NCI-H2196 treated with DMSO at 0.1 percent for 48 hours (cell line): ENCODE measurements around the gene PRDM16.

ENCODE experiments used
- DNase-seq: peaks from one replicate; lab custom pipeline; 2025; ENCODE audit not compliant: unreplicated experiment; lab: John Stamatoyannopoulos, UW

Gene PRDM16

DNA sequence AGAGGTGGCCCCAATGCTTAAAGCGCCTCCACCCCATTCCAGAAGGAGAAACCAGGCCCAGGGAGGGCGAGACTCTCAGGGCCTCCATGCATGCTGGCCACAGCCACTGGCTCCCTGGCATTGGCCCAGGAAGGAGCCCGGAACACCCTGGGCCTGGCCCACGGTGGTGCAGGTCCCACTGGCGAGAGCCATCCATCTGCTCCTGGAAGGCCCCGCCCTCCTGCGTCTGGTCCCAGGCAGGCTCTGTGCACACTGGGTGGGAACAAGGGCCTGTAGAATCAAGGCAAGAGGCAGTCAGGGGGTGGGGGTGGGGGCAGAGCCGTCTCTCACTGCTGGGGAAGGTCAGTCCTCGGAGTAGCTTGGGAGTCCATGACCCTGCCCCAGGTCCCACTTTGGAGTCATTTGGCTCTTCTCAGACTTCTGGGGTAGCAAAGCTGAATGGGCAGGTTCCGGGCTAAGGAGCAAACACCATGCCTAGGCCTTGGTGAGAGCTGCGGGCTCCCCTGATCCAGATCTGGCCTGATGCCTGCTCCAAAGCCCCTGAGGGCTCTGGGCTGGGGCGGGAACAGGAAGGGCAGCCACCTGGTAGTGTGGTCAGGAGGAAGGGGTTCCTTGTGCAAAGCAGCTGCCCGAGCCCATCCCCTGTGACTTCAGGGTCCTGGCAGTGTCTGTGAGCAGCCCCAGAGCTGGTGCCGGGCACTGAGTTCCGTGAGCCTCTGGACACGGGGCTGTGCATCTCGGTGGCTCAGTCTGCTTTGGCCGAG is 278.4 kb downstream of the PRDM16 start:
- no peak for DNase-seq

DNA sequence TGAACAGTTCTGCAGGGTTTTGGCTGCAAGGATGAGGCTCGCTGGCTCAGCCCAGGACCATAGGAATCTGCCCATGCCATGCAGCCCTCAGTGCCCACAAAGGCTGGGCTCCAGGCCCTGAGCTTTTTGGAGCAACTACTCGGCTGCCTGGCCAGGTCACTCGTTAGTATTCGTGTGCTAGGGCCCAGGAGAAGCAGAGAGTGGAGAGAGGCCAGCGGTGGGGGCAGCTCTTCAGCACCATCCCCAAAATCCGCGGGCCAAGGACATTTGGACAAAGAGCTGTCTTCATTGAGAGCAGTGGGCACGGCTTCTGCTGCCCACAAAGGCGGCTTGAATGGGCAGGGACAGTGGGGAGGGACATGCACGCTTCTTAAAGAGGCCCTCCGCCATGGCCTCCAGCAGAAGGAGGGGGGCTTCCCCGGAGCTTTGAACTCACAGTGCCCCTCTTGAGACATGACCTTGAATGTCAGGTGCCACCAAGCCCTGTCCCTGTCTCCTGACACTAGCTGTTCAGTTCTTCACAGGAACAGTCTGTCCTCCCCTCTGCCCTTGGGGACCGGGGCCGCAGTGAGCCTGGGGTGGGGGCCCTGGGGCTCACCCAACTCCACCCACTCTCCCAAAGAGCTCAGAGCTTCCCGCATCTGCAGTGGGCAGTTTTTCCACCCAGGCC is 279.3 kb downstream of the PRDM16 start:
- DNase-seq, result no peak

DNA sequence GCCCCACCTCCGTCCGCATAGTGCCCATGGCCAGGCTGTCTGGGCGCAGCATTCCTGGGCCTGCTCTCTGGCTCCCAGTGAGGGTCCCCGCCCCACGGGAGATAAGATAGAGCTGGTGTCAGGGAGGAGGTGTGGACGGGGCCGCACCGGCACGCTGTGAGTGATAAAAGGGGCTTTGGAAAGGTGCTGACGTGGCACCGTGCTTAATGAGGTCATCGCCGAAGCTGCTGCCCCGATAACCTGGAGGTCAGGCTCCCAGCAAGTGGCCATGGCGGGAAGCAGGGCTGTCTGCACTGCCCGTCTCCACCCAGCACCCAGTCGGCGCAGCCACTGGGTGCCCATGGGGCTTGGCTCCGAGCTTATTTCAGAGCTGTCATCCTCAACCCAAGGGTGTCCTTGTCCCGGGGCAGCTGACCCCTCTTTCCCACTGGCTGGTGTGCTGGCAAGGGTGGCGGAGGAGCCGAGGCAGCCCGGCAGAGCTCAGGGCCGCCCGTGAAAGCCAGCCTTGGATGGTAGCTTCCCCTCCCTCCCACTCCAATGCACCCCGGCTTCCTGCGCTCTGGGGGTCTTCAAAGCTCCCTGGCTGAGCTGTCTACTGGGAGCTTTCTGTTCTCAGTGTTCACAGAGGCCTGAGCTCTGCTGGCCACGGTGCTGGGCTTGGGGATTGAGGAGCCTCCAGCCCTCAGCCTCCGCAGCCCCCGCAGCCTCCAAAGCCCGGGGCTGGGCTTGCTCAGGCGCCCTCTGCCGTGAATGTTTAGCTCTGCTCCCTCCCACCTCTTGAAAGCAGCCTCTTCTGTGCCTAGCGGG is 280.4 kb downstream of the PRDM16 start:
- DNase-seq, result no peak

DNA sequence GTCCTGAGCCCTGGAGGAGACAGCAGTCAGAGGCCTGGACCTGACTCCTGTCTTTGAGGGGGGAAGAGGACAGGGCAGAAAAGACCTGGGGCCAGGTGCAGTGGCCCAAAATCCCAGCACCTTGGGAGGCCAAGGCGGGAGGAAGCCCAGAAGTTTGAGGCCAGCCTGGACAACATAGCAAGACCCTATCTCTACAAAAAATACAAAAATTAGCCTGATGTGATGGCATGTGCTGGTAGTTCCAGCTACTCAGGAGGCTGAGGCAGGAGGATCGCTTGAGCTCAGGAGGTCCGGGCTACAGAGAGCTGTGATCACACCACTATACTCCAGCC is 280.9 kb downstream of the PRDM16 start:
- no peak for DNase-seq

DNA sequence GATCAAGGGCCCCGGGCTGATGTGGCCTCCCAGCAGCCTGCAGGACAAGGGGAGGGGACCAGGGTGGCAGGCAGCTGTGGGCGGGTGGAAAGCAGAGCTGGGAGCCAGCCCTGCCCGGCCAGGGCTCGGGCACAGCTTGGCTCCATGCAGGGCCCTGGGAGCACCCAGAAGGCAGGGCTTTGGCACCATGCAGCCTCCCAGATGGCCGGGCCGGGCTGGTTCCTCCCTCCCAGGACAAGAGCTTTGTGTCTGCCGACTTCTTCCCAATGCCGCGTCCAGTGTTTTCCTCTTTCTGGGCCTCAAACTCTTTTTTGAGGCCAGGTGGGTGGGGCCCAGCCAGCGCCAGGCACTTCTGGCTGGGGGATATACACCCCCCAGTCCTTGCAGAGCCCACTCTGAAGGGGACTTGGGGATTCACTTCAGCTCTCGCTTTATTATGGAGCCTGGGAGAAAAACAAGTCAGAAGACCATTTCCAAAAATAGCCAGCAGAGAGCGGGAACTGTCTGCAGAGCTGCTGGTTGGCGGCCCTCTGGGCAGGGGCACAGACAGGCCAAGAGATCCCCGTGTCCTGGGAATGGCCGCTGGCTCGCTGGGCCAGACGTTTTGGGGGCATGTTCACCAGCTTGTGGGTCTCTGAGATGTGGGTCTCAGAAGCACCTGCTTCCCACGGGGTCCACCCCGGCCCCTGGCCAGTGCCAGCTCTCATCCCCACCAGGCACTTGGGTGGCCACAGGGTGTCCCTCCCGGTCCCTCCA is 281.7 kb downstream of the PRDM16 start:
- DNase-seq, result no peak

DNA sequence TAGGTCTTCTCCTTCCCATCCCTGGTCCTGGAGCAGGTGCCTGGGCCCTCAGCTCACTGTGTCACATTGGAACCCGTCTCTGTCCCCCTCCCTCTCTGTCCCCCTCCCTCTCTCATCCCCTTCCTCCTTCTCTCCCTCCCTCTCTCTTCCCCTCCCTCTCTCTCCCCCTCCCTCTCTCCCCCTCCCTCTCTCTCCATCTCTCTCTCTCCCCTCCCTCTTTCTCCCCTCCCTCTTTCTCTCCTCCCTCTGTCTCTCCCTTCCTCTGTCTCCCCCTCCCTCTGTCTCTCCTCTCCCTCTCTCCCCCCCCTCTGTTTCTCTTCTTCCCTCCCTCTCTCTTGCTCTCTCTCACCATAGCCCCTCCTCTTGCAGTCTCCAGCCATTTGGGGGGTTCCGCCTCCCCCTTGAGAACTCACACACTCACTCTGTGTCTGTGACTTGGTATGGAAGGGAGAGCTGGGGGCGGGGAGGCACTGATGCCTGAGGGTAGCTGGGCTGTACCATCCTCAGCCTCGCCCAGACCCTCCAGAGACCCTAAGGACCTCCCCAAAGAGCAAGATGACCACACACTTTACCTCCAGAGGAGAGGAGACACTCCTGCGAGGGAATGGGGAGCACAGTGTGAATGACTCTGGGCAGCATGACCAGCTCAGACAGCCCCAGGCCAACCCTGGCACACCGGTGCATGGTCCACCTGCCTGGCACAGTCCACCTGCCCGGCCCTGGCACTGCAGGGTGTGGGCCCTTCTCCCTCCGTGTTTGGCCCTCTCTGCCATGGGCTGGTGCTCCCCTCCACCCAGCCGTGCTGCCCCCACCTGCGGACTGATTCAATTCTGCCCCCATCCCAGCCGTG is 282.7 kb downstream of the PRDM16 start:
- DNase-seq, result no peak

DNA sequence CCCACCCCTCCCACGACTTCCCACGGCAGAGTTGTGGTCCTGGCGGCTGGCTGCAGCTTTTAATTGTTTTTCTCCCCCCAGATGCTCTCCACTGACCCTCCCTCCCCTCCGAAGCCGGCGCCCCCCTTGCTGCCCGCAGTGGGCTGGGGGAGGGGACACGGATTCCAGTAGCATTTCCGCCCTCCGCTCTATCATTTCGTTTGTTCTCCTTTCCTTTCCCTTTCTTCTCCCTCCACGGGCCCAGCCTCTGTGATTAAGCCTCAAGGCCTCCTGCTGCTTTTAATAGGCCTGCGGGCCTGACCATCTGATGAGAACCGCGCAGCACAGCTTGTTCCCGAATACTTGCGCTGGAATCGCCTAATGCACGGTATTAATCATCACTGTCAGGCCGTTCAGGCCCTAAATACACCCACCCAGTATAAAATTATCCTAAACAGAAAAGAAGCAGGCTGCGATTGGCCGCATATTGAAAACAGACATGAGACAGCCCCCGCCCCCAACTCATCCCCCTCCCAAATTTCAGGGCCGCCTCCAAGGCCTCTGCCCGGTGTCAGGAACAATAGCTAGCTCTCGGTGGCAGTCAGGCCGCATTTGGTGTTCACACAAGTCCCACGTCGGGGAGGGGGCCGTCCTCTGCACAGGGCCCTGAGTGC is 283.4 kb downstream of the PRDM16 start:
- no peak for DNase-seq

DNA sequence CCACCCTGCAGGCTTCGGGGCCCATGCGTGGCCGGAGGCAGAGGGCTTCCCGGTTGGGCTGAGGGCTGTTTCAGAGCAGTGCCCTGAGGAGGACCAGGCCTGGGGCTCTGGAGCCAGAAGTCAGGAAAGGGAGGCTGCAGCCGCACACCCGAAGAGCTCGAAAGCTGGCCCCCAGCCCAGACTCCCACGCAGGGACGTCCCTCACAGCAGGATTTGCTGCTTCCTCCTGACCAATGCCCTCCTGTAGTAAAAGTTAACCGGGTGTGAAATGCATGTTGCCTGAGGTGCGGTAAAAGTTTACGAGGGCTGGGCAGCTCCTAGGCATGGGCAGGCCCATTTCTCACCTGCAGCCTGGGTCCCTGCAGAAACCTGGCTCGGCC is 283.9 kb downstream of the PRDM16 start:
- DNase-seq, result no peak

DNA sequence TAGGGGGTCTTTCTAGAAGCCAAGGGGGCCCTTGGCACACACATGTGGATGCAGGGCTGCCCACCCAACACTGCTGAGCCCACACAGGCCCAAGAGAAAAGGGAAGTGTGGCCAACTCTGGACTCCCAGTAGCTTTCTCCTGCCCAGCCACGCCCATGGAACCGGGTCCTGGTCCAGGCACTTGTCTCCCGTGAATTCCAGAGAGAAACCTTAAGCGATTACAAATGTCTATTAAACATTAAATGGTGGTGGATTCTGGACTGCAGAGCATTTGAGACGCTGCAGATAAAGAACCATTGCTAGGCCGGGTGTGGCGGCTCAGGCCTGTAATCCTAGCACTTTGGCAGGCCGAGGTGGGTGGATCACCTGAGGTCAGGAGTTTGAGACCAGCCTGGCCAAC is 284.9 kb downstream of the PRDM16 start:
- no peak for DNase-seq

DNA sequence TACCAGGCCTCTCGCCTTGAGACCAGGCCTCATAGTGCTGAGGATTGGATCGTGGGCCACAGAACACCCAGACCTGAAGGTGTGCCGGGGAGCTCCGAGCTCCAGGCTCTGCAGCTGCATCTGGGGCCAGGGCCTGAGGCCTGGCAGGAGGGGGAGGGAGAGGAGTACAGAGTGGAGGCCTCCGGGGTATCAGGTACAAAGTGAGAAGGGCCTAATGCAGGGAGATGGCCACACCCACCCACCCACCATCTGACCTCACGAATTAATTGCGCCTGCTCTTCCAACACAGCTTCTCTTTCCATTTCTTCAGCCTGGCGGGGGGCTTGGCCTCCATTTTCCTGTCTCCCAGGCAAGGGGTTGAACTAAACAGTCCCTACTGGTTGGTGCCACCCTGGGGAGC is 286.1 kb downstream of the PRDM16 start:
- no peak for DNase-seq

DNA sequence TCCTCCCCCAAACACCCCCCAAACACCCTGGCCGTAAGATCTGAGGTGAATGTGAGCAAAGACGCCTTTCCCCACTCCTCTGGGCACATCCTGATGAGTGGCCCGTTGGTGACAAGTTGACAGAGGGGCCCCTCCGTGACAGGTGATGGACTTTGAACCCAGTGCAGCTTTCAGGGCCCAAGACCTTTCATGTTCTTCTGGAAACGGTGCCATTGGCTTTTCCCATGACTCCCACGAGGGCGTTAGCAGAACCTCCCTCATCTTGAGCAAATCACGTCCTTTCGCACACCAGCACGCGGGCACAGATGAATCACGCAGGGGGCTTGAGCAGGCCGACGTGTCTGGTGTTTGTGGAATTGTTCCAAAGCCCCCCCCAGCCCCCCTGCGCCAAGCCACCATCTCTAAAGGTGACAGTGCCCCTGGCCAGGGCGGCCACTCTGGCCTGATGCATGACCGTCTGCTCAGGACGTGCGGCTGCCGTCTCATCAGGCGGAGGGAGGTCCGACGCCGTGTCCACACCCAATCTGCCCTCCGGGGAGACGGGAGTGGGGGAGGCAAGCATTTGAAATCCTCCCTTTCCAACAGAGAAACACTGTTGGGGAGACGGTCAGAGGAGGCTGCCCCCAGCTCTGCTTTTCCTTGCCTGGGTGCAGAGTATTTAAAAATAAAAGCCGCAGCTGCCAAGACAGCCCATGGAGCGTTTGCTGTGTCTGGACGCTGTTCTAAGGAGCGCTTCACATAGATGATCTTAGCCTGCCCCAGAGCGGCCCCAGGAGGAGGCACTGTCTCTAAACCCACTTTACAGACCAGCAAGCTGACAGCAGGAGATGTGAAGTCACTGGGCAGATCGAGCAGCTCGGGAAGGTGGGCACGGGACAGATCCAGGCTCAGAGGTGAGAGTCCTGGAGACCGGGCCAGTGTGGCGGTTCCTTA is 287.2 kb downstream of the PRDM16 start:
- no peak for DNase-seq

DNA sequence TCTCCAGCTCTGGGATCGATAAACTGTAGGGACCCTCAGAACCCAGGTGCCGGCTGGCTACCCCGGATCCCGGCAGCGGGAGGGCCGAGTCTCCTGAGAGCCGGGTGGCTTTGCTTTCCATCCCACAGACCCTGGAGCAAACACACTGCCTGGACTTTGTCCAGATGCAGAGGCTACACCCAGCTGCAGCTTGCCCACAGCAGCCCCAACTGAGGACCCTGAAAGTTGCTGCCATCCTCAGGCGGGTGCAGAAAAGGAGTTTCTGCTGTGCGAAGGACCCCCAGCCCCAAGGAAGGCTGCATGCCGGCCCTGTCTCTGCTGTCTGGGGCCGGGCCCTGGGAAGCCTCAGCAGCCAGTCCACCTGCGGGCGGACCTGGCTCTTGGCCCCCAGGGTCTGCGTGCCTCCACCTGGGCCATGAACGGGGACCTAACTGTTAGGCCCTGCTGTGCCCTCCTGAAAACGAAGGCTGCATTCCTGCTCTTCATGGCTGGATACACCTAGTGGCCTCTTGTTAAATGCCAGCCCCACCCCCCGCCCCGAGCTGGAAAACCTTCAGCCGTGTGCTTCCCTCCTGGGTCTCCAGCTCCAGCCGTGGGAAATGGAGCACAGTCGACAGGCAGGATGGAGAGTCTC is 287.9 kb downstream of the PRDM16 start:
- DNase-seq, result no peak

DNA sequence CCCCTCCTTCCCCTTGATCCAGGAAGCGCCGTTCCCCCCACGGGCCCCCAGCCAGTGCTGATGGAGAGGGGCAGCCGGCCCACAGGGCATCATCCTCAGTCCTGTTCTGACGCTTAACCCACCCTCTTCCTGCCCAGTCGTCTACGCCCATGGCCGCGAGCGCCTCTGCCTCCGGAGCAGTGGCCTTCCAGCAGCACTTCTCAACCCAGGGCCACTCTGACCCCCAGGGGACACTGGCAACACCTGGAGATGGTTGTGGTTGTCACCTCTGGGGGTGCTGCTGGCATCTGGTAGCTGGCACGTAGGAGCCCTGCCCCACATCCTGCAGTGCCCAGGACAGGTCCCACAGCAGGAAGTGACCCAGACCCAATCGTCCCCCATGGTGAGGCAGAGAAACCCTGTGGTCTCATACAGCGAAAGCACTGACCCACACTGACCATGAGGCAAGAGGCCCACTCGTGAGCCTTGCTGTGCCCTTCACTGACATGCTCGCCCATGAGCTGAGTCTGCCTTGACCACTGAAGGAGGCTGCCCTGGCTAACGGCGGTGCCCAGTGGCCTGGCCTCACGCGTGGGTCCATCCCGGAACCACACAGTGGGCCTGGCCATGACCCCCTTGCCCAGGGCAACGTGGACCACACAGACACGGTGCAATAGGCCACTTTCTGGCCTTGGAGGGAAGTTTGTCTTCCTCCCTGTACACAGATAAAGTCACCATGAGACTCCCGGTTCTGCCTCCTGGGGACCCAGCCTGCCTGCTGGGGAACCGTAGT is 288.7 kb downstream of the PRDM16 start:
- no peak for DNase-seq

DNA sequence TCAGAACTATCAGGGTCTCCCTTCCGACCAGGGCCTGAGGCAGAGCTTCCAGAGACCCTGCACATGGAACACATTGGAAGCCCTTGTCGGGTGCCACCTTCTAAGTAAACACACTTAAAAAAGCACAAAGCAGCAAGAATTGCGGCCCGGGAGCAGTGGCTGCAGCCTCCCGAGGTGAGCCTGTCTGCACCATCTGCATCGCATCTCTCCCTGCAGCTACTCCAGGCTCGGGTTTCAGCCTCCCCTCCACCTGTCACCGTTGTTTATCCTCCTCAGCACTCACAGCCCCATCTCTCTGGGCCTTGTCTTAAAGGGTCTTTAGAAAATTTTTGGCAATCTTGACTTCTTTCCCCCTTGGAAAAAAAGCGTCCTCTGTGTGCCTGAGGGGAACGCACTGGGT is 290.3 kb downstream of the PRDM16 start:
- DNase-seq, result no peak

DNA sequence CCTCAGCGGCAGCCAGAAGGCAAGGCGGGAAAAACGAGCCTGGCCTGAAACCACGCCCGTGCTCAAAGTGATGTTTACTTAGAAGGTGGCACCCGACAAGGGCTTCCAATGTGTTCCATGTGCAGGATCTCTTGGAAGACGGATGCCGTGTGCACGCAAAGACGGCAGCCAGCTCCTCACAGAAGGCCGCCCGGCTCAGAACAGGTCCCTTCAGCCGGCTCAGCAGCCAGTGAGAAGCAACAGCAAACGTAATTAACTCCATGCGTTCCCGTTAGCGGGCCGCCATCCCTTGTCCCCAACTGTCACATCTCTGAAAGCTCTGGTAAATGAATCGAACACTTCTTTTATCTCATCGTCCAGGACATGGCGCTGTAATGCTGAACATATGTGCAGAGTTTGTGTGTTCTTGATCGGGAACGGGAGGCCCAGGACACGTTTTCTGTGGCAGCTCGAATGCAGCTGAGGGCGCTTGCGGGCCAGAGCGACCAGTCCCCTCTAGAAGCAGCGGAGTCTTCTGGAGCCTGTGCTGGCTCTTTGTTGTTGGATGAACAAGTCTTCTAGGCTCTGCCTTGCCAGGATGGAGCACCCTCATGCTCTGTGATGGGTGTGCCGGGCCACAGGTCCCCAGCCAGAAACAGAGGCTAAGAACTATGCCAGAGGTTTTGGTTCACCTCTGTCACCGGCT is 290.9 kb downstream of the PRDM16 start:
- no peak for DNase-seq

DNA sequence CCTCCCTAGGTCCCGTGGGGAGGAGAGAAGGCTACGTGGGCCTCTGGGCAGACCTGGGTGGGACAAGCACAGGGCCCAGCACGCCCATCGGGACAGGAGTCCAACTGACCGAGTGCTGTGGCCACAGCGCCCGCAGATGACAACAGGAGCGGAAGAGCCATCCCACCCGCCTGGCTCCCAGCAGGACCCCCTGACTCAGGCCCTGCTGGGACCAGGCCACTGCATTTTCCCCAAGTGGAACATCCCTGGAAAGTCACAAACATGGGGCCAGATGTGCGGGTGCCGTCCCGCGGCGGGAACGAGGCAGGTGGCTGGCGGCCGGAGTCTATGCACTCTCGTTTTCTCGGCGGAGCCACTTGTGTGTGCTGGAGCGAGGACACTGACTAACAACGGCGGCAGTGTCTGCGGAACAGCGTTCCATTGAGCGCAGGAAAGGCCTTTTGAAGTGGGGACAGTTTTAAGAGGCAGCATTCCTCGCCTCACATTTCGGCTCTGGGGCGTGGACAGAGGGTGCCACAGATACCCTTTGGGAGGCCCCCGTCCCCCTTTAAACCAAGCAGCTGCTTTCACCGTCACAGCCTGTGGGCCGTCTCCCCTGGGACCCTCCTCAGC is 291.7 kb downstream of the PRDM16 start:
- no peak for DNase-seq

DNA sequence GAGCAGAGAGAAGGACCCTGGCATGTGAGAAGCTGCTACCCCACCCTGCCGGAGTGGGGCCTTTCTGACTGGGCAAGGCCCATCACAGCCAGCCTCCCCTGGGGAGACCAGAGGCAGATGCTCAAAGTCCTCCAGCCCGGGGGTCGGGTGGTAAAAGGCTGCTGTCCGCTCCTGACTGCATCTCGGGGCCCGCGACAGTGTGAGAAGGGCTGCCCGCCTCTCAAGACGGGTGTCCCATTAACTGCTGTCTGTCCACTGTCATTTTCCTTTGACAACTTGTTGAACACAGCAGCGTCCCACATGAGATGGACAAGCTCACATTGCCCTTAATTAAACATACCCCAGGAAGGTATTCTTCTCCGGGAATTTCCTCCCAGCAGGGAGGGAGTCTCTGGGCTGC is 294.0 kb downstream of the PRDM16 start:
- no peak for DNase-seq
